Karpas-422 (cell line): ENCODE measurements around the gene GTF2A1L. TPM values are rescaled to one million over a fixed set of nuclear protein-coding genes. Genes with fewer than 3 reads are reported as not detected.

ENCODE experiments used
- DNase-seq: peaks from one replicate; pipeline ENCODE4 v3.0.0-alpha.2; 2015
- H2AFZ ChIP-seq: fragments of 200-600 bp; sonication (generic); 2 replicates; pipeline ENCODE4 v1.6.1; 2014; ENCODE audit warnings: antibody characterized with exemption, low read length, mixed read lengths
- H3K27ac ChIP-seq: fragments of 200-600 bp; sonication (generic); 2 replicates; pipeline ENCODE4 v1.5.1; 2014; ENCODE audit warnings: mild to moderate bottlenecking, low read length, moderate library complexity
- H3K27me3 ChIP-seq: fragments of 200-600 bp; sonication (generic); 2 replicates; pipeline ENCODE4 v1.6.1; 2014; ENCODE audit warnings: low read length, mixed read lengths
- H3K36me3 ChIP-seq: fragments of 200-600 bp; sonication (generic); 2 replicates; pipeline ENCODE4 v1.6.1; 2014; ENCODE audit warnings: low read length, mixed read lengths; ENCODE audit not compliant: insufficient read depth
- H3K4me1 ChIP-seq: fragments of 200-600 bp; sonication (generic); 2 replicates; pipeline ENCODE4 v1.6.1; 2014; ENCODE audit warnings: mild to moderate bottlenecking, low read length, mixed read lengths
- H3K4me2 ChIP-seq: fragments of 200-600 bp; sonication (generic); 2 replicates; pipeline ENCODE4 v1.6.1; 2014; ENCODE audit warnings: low read length, low read depth, mild to moderate bottlenecking; ENCODE audit not compliant: poor library complexity, severe bottlenecking
- H3K4me3 ChIP-seq: fragments of 200-600 bp; sonication (generic); 2 replicates; pipeline ENCODE4 v1.5.1; 2014; ENCODE audit warnings: mild to moderate bottlenecking, antibody characterized with exemption, low read length, mixed read lengths
- H3K79me2 ChIP-seq: fragments of 200-600 bp; sonication (generic); 2 replicates; pipeline ENCODE4 v1.6.1; 2014; ENCODE audit warnings: mild to moderate bottlenecking, low read length, mixed read lengths
- H3K9ac ChIP-seq: fragments of 200-600 bp; sonication (generic); 2 replicates; pipeline ENCODE4 v1.6.0; 2014; ENCODE audit warnings: low read length
- H3K9me2 ChIP-seq: fragments of 200-600 bp; sonication (generic), shearing (Covaris generic); replicated peaks from 2 replicates; pipeline ENCODE4 v1.6.0; 2014; ENCODE audit warnings: mild to moderate bottlenecking, low read length, moderate library complexity; ENCODE audit not compliant: insufficient read depth
- H3K9me3 ChIP-seq: fragments of 300-700, 200-600 bp; sonication (generic); 2 replicates; pipeline ENCODE4 v1.6.1; 2014; ENCODE audit warnings: low read length, mixed read lengths
- H4K20me1 ChIP-seq: fragments of 200-600 bp; sonication (generic); 2 replicates; pipeline ENCODE4 v1.6.1; 2014; ENCODE audit warnings: mild to moderate bottlenecking, antibody characterized with exemption, low read length, low read depth; ENCODE audit not compliant: insufficient read depth
- small RNA-seq: library from RNA; depleted of rRNA; stranded (forward); fragments of <200 nt; gene quantifications from one replicate; pipeline ENCODE3, GENCODE V24; 2014
- total RNA-seq: library from RNA; depleted of rRNA; stranded (reverse); fragments of >200 nt; shearing (Covaris generic); gene quantifications from 2 replicates; pipeline ENCODE4 v1.2.3, GENCODE V29; 2014; ENCODE audit warnings: low replicate concordance; rRNA removed

Gene GTF2A1L
- total RNA-seq, 1 experiment from 2014 or later: not detected

DNA sequence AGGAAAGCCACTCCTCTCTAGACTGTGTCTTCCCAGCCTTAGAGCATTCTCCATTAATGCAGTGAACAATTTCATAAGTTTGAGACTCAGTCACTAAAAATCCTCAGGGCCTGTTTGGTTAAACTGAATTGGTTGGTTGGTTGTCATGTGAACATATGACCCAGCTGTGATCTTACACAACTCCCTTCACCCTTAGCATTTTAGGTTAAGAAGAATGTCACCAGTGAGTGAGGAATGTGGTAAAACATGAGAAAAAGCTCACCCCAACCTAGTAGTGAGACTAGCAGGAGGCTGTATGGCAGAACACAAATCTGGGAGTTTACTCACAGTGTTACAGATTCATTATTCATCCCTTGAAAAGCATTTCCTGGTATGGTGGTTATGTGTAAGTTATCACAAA is 105.5 kb downstream of the GTF2A1L start:
- H3K27me3 ChIP-seq: no peaks in the 10 kb centered on the region
- no peaks in the 10 kb centered on the region for H3K36me3 ChIP-seq
- no peaks in the 10 kb centered on the region for H3K9me3 ChIP-seq
- H3K79me2 ChIP-seq: no peaks in the 10 kb centered on the region
- H4K20me1 ChIP-seq: no peaks in the 10 kb centered on the region
- H3K4me1 ChIP-seq: no peaks in the 10 kb centered on the region
- H3K9me2 ChIP-seq: no peaks in the 10 kb centered on the region
- H3K4me3 ChIP-seq: no peak overlapping the region
- DNase-seq: no peak
- no peak overlapping the region for H3K4me2 ChIP-seq
- no peak overlapping the region for H2AFZ ChIP-seq
- no peak overlapping the region for H3K9ac ChIP-seq
- no peak overlapping the region for H3K27ac ChIP-seq

DNA sequence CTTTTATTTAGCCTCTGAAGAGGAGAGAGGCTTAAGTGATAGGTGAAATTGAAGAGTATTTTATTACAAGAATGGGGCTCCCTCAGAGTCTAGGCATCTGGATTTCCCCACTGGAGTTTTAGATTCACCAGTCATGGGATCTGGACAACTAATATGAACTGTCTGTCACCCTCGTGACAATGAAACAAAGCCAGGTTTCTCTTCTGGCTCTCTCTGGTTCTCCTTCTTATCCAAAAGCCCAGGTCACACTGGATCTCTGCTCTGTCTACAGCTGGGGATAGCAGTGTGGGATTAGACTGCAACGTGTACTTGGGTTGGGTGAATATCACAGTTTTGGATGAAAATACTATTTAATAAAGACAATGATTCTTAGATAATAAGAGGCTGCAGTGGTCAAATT is 106.6 kb downstream of the GTF2A1L start:
- Histone ChIP-seq H3K4me2 (no peak overlapping the region), H3K9ac (no peak overlapping the region), H2AFZ (no peak overlapping the region), H3K27me3 (no peaks in the 10 kb centered on the region), H3K4me1 (no peaks in the 10 kb centered on the region), H3K9me3 (no peaks in the 10 kb centered on the region), H3K27ac (no peak overlapping the region), H4K20me1 (no peaks in the 10 kb centered on the region), H3K79me2 (no peaks in the 10 kb centered on the region), H3K9me2 (no peaks in the 10 kb centered on the region), H3K4me3 (no peak overlapping the region), H3K36me3 (no peaks in the 10 kb centered on the region)
- no peak for DNase-seq

GRCh38 chr2:48725696-48726494 is 108.2 kb downstream of the GTF2A1L start:
- no peak overlapping the region for H3K27ac ChIP-seq
- H3K79me2 ChIP-seq: no peaks in the 10 kb centered on the region
- no peaks in the 10 kb centered on the region for H3K4me1 ChIP-seq
- H3K9me2 ChIP-seq: no peaks in the 10 kb centered on the region
- H3K9ac ChIP-seq: no peak overlapping the region
- H3K27me3 ChIP-seq: no peaks in the 10 kb centered on the region
- no peaks in the 10 kb centered on the region for H3K9me3 ChIP-seq
- no peaks in the 10 kb centered on the region for H4K20me1 ChIP-seq
- no peak overlapping the region for H2AFZ ChIP-seq
- no peak overlapping the region for H3K4me2 ChIP-seq
- no peak overlapping the region for H3K4me3 ChIP-seq
- H3K36me3 ChIP-seq: no peaks in the 10 kb centered on the region
- DNase-seq: no peak

DNA sequence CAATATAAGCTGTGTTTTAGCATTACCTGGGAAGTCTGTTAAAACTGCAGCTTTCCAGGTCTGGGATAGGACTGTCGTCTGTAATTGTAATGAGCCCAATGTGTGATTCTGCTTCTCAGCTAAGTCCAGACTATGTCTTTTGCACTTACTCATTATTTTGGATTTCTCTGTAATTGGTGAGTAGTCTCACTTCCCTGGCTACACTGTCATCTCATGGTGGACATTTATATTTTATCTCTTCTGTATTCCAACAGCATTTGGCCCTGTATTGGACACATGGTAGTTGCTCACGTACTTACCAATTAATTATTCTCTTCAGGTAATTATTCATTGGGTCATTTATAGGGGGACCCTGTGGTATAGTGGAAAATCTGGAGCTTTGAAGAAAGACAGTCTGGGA is 109.9 kb downstream of the GTF2A1L start:
- Histone ChIP-seq H3K9me3 (no peaks in the 10 kb centered on the region), H3K36me3 (no peaks in the 10 kb centered on the region), H3K4me1 (no peaks in the 10 kb centered on the region), H3K79me2 (no peaks in the 10 kb centered on the region), H2AFZ (no peak overlapping the region), H4K20me1 (no peaks in the 10 kb centered on the region), H3K9ac (no peak overlapping the region), H3K4me2 (no peak overlapping the region), H3K9me2 (no peaks in the 10 kb centered on the region), H3K27me3 (no peaks in the 10 kb centered on the region), H3K27ac (no peak overlapping the region), H3K4me3 (no peak overlapping the region)
- no peak for DNase-seq

DNA sequence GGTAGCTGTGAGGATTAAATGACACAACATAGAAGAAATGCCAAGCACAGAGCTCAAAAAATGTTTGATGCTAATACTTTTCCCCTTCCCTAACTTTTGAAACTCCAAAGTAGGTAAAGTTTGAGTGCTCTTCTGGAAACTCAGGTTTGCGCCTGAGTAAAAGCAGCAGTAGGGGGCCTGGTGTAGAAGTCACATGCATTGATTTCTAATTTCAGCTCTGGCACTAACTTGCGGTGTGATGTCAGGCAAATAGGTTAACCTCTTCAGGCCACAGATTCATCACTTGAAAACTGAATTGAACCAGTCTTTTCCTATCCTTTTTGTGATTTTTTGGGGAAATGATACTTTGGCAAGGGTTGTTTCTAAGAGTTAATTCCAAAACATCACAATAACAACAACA is 110.6 kb downstream of the GTF2A1L start:
- Histone ChIP-seq H3K4me3 (no peak overlapping the region), H3K4me1 (no peaks in the 10 kb centered on the region), H3K9ac (no peak overlapping the region), H3K4me2 (no peak overlapping the region), H3K9me3 (no peaks in the 10 kb centered on the region), H3K27me3 (no peaks in the 10 kb centered on the region), H3K79me2 (no peaks in the 10 kb centered on the region), H3K36me3 (no peaks in the 10 kb centered on the region), H2AFZ (no peak overlapping the region), H4K20me1 (no peaks in the 10 kb centered on the region), H3K9me2 (no peaks in the 10 kb centered on the region), H3K27ac (no peak overlapping the region)
- no peak for DNase-seq

DNA sequence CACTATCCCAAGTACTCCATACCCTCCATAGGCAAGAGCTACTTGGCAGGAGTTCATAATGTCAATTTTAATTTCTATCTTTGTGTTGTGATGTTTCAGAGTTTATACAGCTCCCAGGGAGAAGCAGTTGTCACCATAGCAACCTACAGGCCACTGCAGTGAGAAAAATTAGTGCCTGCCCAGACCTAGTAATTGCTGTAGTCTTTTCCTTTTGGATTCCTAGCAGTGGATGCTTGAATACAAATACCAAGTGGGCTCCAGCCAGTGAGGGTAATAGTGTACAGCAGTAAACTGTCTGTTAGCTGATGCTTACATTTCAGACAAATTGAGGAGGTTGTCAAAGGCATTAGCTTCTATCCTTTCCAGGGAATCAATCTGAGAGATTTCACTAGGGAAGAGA is 111.2 kb downstream of the GTF2A1L start:
- H3K4me1 ChIP-seq: no peaks in the 10 kb centered on the region
- H3K27ac ChIP-seq: no peak overlapping the region
- H3K4me3 ChIP-seq: no peak overlapping the region
- no peak for DNase-seq
- H4K20me1 ChIP-seq: no peaks in the 10 kb centered on the region
- no peak overlapping the region for H3K4me2 ChIP-seq
- no peaks in the 10 kb centered on the region for H3K9me3 ChIP-seq
- H3K27me3 ChIP-seq: no peaks in the 10 kb centered on the region
- H3K9ac ChIP-seq: no peak overlapping the region
- no peaks in the 10 kb centered on the region for H3K36me3 ChIP-seq
- H3K9me2 ChIP-seq: no peaks in the 10 kb centered on the region
- no peak overlapping the region for H2AFZ ChIP-seq
- H3K79me2 ChIP-seq: no peaks in the 10 kb centered on the region

Small RNAs within 50 kb of the gene (small RNA-seq; reads per million reads assigned to genes)
- not detected for gene TPT1P11

Other genes with a start within 250 kb of the GTF2A1L start
- gene PPP1R21, start 177.1 kb upstream of the GTF2A1L start, total RNA-seq: 23.8 and 35.8 TPM in 2 replicates
- gene STON1, start 87.7 kb upstream of the GTF2A1L start, total RNA-seq: 0.63 and 2.8 TPM in 2 replicates
- gene LHCGR, start 137.9 kb downstream of the GTF2A1L start, total RNA-seq: not detected in 2 replicates